ENCODE measurements around the gene GINS2. TPM values are rescaled to one million over a fixed set of nuclear protein-coding genes. Genes with fewer than 3 reads are reported as not detected.

The GINS2 gene
- total RNA-seq, 1 experiment from 2014 or later = 40.1 TPM

DNA sequence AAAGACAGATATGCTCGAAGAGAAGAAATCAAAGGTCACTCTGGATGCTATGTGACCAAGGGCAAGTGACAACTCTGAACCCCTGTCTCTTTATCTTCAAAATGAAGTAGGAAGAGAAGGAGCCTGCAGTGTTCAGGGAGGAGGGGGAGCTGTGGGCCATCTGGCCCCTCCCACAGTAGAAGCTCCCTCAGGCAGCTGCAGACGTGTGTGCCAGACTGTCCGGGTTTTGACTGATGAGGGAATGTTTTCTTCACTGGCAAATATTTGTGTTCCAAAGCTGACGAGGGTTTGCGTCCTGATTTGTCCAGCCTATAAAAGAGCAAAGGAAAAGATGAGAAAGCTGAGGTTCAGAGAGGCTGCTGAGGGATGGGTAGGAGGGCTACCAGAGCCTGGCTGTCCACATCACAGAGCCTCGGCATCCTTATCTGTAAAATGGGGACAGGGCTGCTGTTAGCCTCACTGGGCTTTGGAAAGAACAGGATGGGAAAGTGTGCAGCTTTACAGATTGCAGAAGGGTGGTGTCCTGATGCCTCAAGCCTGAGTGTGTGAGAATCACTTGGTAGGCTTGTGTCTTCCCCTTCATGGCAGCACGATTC lies 1.8 kb upstream of the GINS2 start:
- DNase-seq (ENCODE audit: low read depth) = no peak

DNA sequence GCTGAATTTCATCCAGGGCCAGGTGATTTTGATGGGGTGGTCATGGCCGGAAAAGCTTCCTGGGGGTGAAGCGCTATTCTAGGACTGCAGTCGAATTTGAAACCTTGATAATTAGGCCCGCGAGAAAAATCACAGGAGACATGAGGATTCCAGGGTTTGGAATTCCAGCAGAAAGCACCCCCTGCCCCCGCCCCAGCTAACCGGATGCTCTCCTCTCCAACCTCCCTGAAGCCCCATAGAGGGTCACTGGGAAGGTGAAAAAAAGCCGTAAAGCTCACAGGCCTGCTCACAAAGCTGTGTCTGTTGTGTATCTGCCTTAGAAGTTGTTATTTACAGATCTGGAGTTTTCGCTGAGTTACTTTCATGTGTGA lies 1.2 kb upstream of the GINS2 start:
- no peak for DNase-seq (ENCODE audit: low read depth)

DNA sequence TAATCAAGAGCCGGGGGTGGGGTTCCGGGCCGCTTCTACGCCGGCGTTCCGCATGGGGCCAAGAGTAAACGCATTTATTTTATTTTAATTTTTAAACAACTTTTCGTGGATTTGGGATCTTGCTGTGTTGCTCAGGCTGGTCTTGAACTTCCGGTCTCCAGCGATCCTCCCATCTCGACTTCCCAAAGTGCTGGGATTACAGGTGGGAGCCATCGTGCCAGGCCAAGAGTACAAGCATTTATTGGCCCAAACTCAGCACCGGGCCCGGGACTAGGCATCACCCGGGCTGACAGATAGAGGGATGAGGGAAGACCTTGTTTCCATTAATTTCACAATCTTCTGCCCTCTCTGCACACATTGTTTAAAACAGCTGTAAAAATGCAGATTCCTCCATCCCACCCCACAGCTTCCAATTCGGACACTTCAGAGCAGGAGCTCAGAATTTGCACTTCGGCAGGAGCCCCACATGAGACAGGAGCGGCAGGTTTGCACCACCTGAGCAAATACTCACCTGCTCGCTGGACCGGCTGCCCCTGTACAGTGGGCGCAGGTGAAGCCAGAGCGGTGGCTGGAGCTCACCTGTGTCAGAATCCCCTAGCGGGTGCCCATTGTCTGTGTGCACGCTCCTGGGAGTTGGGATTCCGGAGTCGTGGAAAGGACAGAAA lies 663 bp upstream of the GINS2 start:
- no peak for DNase-seq (ENCODE audit: low read depth)

DNA sequence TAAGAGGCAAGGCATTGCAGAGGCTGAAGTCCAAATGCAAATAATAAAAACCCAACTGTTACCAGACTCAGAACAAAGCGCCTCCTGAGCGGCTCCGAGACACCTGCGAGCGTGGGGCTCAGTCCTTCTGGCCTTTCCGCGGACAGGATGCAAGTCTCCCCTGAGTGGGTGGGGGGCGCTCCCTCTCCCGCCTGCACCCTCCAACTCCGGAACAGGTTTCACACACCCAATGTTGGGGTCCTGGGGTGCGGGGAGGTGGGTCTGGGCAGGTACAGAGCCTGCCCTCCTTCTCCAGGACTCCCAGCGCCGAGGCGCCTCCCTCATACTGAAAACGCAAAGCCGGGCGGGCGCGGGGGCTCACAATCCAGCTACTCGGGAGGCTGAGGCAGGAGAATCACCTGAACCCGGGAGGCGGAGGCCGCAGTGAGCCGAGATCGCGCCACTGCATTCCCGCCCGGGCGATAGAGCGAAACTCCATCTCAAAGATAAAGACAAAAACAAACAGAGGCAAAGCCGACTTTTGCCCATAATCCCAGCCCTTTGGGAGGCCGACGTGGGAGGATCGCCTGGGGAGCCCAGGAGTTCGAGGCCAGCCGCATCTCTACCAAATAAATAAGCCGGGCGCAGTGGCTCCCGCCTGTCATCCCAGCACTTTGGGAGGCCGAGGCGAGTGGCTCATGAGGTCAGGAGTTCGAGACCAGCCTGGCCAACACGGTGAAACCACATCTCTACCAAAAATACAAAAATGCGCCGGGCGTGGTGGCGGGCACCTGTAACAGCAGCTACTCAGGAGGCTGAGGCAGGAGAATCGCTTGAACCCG lies 893 bp downstream of the GINS2 start:
- DNase-seq (ENCODE audit: low read depth) = no peak

DNA sequence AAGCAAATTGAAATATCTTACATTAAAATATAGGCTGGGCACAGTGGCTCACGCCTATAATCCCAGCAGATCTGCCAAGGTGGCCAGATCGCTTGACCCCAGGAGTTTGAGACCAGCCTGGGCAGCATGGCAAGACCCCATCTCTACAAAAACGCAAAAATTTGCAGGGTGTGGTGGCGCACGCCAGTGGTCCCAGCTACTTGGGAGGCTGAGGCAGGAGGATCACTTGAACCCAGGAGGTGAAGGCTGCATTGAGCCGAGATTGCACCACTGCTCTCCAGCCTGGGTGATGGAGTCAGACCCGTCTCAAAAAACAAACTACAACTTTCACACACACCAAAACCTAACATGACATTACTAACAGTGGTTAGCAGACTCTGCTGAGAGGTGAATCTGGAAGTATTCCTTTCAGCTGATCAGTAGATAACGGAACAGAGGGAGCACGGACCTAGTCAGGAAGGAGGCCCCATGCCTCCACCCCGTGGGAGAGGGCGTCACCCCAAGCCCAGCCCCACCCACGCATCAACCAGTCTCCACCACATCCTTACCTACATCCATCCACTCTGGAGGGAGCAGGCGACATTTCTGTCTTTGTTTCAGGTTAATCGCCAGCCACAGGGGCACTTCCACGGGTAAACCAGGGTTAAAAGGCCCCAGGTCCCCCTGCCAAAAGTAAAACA lies 1.7 kb downstream of the GINS2 start:
- DNase-seq (ENCODE audit: low read depth) = no peak

DNA sequence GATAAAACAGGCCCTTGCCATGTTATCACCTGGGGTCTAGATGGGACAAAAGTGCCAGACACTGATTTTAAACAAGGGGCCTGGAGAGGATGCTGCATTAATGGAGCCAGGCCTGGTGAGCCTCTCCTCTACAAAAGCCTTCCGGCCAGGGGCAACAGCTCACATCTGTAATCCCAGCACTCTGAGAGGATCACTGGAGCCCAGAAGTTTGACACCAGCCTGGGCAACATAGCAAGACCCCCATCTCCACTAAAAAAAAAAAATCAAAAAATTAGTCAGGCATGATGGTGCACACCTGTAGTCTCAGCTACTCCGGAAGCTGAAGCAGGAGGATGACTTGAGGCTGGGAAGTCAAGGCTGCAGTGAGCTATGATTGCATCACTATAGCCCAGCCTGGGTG lies 3.5 kb downstream of the GINS2 start:
- no peak for DNase-seq (ENCODE audit: low read depth)

DNA sequence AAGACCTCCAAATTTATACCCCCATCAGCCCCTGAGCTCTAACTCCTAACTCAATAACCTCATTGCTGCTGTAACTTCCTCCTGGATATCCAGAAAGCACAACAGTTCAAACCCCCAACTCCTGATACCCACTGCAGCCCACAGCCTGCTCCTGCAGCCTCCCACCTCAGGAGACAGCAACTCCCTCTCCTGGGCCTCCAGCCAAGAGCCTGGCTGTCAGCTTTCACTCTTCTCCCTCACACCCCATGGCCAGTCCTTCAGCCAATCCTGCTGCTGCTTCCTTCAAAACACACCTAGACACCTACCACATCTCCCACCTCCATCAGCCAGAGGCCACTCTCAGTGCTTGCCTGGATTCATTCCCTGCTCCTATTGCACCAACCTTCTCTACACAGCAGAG lies 5.4 kb downstream of the GINS2 start:
- no peak for DNase-seq (ENCODE audit: low read depth)

DNA sequence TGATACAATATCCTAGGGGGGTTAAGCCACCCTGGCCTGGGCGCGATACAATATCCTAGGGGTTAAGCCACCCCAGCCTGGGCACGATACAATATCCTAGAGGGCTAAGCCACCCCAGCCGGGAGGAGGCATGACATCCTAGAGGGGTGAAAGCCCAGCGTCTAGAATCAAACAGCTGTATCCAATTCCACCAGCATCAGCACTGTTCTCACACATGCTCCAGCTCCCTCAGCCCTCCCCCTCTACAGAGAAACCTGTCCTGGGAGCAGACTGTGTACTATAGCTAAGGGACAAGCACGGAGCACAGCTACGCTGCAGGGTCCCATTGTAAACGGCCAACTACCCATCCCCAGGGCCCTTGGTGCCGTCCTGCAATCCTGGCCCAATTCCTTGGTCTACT lies 6.2 kb downstream of the GINS2 start:
- no peak for DNase-seq (ENCODE audit: low read depth)

DNA sequence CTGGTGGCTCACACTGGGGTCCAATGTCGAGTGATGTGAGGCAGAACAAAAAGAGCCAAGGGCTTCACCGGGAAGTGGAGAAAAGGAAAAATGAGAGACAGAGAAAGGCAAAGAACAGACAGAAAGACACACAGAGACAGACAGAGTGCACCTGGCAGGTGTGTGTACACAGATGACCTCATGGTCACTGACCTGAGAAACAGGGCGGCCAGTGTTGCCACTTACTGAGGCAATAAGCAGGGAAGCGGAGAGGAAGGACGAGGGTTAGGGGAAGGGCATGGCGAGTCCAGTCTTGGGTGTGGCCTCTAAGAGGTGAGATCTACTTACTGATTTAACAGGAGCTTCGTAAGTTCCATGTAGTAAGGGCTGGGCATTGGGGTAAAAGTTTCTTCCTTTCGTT lies 7.5 kb downstream of the GINS2 start:
- DNase-seq (ENCODE audit: low read depth) = no peak

DNA sequence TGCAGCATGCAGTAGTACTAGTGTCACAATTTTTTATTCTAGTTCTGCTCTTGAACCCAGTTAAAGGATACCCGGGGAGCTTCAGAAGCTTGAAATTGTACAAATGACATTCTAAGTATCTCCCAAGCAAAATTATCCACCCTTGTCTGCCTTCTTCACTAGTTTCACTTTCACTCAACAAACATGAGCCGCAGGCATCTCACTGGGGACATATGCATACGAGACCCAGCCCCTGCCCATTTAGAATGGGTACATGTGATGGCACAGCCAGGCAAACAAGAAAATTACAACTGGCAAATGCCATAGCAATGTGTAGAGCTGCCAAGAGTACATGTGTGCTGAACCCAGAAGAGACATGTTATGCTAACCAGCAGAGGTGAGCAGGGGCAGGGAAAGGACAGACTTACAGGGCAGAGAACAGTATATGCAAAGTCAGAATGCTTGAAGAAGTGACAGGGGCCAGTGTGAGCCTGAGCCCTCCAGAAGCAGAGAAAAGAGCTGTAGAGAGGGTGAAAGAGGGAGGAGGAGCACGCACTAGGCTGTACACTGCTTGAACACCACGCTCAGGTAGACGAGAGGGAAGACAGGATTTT lies 8.3 kb downstream of the GINS2 start:
- no peak for DNase-seq (ENCODE audit: low read depth)

DNA sequence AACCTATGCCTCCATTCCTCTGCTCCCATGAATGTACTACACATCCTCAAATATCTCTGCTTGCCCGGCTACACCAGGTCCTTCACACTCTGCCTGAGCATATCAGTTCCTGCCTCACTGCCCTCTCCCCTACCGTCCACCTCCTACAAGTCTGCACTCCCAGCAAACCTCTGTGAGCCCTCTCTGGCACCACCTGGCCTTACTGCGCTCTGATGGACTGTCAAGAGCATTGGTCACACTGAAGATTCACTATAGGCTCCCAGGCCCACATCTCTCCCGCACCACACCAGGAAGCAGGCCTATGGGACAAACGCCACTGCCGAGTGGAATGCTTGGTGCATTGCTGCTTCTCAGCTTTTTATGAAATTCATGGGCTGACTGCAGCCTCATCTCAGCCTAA lies 8.9 kb downstream of the GINS2 start:
- no peak for DNase-seq (ENCODE audit: low read depth)

DNA sequence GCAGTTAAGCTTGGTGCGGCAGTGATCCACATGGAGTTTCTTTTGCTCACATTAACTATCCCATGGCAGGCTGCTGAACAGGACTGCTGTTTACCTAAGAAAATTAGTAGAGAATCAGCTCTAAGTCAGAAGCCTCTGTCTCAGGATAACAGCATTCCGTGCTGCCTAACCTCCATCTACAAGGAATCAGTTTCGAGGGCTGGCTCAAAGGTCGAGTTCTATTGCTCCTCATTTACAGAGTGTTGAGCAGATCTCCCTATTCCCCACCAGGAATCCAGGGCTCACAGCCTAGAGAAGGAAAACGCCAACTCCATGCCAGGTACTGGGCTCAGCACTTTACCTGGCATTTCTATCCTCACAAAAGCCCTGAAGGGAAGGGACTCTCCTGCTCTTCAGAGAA lies 9.9 kb downstream of the GINS2 start:
- no peak for DNase-seq (ENCODE audit: low read depth)

DNA sequence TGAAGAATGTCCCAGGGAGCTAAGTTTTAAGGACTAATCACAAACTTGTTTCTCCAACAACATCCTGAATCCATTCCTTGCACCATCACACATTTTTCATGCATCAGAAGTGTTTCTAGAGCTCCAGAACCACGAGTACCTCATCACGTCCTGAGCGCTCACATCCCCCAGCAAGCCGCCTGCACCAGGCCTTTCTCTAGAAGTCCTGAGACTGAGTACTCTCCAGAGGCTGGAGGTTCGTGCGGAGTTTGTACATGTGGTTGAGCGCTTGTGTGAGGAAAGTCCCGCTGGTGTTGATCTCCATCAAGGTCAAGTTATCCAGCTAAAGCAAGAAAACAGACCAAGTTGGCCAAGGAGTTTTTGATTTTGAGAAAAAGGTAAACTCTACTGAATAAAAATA lies 10.7 kb downstream of the GINS2 start:
- DNase-seq (ENCODE audit: low read depth) = no peak

DNA sequence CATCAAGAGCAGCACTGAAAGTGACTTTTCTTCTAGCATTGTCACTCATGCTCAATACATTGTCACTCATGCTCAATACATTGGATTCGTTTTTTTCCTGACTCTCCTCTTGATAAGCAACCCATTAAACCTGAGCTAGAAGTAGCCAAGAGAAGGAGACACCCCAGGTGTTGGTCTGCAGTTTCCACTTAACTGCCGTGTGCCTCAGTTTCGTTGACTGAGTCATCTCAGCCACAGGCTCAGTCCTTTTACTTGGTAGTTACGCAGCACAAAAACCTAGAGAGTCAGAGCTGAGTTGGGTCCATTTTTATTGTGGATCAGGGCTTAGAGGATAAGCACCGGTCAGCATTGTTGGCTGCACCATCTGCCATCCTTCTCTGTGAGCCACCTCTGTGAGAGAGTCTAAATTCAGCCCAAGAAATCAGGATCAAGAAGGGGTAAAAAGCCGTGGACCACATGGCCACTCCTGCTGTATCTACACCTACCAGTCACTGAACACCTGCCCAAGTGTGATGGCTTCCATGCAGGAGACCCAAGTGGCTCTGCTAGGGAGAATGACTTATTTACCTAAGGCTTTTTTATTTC lies 11.3 kb downstream of the GINS2 start:
- DNase-seq (ENCODE audit: low read depth) = no peak

DNA sequence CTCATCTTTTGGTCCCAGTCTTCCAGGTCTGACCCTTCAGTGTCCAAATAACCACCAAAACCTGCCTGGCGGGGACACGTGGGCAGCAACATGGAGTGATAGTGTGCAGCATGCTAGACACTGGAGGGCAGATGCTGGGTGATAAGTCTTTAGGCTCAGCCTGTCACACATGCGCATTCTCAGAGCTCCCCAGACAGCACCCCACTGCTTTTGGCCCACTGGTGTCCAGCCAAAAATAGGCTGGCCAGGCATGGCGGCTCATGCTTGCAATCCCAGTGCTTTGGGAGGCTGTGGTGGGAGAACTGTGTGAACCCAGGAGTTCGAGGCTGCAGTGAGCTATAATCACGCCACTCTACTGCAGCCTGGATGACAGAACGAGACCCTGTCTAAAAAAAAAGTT lies 12.3 kb downstream of the GINS2 start:
- no peak for DNase-seq (ENCODE audit: low read depth)

DNA sequence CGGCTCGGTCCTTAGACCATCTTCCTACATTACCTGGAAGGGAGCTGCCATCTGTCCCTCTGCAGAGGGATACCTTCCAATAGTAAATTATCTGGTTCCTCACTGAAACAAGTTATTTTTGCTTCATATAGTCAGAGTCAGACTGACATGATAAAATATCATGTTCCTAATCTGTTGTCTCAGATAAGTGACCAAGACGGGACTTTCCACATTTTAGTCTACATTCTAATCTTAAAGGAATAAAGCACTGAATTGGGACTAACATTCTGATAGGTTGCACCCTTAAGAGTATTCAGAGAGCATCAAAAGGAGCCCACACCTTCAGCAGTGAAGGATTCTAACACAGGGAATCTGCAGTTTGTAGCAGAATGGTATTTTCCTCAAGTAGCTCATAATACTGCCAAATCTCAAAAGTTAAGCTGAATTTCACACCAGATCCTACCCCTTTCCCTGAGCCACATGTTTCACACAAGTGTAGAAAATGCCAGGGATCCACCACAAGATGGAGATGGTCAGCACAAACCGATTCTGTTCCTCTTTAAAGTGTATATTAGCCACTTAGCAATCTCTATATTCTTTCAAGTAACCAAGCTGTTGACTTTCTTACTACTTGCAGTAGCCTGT lies 13.4 kb downstream of the GINS2 start:
- DNase-seq (ENCODE audit: low read depth) = peak; percentile 23

DNA sequence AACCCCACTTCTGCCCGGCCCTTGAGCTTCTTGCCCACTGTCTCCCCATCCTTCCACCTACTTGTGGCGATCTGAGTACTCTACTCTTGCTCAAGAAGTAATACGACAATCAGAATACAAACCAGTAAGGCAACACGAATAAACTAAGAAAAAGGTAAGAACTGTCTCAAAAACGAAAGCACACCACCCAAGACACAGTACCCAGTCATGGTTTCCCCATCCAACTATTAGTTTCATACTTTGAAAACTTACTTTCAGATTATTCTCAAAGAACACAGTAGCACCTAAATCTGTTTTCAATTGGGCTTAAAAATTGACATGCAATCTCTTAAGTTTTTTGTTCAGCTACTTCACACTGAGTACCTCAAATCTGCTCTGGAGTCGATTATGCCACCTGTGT lies 13.9 kb downstream of the GINS2 start:
- DNase-seq (ENCODE audit: low read depth) = no peak

DNA sequence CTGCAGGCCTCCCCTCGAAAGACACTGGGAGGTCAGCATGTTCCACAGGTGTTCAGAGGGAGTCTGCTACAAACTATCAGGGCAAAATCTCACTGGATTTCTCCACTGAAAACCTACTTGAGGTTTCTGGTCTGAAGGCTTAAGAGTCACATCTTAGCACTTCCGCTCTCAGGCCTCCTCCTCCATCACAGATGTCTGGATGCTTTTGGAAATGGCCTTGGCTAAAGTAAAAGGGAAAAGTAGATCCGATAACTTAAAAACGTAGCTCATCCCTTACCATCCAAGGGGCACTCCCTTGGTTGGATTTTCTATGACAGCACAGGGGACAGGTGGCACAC lies 14.4 kb downstream of the GINS2 start:
- DNase-seq (ENCODE audit: low read depth) = no peak

DNA sequence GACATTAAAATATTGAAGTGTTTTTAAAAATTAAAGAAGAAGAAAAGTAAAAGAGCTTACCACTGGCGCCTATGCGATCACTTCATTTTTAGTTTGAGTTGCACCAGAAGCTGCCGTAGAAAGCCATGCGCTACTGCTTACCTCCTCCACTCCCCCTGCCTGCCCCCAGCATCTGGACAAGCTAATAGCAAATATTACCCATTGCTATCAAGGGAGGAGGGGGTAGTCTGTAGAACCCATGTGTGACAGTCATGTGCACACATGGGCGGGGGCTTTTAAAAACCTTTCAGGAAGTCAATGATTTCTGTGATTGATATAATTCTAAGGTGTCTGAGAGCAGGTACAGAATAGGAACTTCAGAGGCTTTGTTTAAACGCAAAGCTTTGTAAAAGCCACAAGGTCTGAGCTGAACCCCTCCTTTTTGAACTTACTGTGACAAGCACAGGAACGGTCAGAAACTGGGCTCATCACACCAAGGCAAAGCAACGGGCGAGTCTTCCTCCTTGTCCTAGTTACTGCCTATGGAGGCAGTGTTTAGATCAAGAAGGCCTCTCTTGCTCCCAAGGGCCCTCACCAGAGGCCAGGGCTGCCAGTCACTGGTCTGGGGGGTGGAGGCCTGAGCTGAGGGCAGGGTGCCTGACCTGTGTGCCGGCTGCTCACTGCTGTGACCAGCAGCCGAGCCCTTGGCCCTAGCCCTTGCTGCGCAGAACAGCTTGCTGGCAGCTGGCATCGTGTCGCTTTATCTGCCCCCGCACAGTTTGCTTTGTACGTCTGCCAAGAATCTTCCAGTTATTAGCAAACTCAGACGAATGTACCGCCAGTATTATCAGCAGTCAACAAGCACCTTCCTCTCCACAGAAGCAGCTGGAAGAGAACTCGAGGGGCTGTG lies 15.0 kb downstream of the GINS2 start:
- DNase-seq (ENCODE audit: low read depth) = no peak

DNA sequence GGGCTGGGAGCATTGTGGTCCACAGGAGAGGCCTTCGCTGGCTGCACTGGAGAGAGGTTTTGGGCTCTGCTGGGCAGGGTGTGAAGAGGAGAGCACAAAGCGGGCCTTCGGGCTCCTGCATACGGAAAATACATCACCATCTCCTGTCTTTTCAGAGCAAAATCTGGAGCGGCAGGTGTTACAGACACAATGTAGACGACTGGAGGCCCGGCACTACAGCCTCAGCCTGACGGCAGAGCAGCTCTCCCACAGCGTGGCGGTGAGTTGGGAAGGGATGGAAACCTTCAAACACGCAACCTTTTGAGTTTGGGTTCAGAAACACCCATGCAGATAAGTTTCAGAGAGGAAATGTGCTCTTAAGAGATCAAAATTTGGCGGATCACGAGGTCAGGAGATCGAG lies 17.9 kb downstream of the GINS2 start:
- no peak for DNase-seq (ENCODE audit: low read depth)
